WI38 (cell line): ENCODE results near the gene JOSD2.

Experiments
- H3K4me3 ChIP-seq: 2 replicates; pipeline ENCODE4 v1.5.1; 2011; ENCODE audit warnings: low read depth, mild to moderate bottlenecking, control low read depth, low read length
- CTCF ChIP-seq: IDR thresholded peaks from 2 replicates; pipeline ENCODE4 v1.5.1; 2012; ENCODE audit warnings: low read depth, mild to moderate bottlenecking, control low read depth, low read length

Gene JOSD2

GRCh38 chr19:50485284-50485955 lies 25.6 kb downstream of the JOSD2 start:
- no peak for TF ChIP-seq CTCF
- no peak overlapping the region for H3K4me3 ChIP-seq

- no peak overlapping the region for H3K4me3 ChIP-seq
- no peak for TF ChIP-seq CTCF
Measured at GRCh38 chr19:50482916-50483315, 28.1 kb downstream of the JOSD2 start.

- no peak overlapping the region for H3K4me3 ChIP-seq
- TF ChIP-seq CTCF, result no peak
Measured at GRCh38 chr19:50482271-50482855, 28.6 kb downstream of the JOSD2 start.

GRCh38 chr19:50481351-50482149 lies 29.4 kb downstream of the JOSD2 start:
- TF ChIP-seq CTCF, result no peak

GRCh38 chr19:50480281-50481111 lies 30.5 kb downstream of the JOSD2 start:
- no peak overlapping the region for H3K4me3 ChIP-seq
- no peak for TF ChIP-seq CTCF

More at GRCh38 chr19:50481351-50482149, 29.4 kb downstream of the JOSD2 start:
- H3K4me3 ChIP-seq, result no peak overlapping the region

GRCh38 chr19:50479761-50480251 lies 31.2 kb downstream of the JOSD2 start:
- no peak overlapping the region for H3K4me3 ChIP-seq
- TF ChIP-seq CTCF, result no peak
